GM12865 (cell line): Measurements from ENCODE around the gene ARHGAP20.

Experiments used
- DNase-seq: peaks from one replicate; pipeline ENCODE4 v3.0.0; 2010; ENCODE audit warnings: low read depth
- H3K4me3 ChIP-seq: 2 replicates; pipeline ENCODE4 v1.5.1; 2011; ENCODE audit warnings: mild to moderate bottlenecking, low read depth, low read length, control low read depth
- CTCF ChIP-seq: IDR thresholded peaks from 2 replicates; pipeline ENCODE4 v1.5.1; 2011; ENCODE audit warnings: low read length, control low read depth, low read depth, inconsistent platforms; ENCODE audit not compliant: insufficient read depth; ENCODE audit errors: missing control alignments

ARHGAP20 gene

GRCh38 chr11:110710628-110711381 lies 1.4 kb downstream of the ARHGAP20 start:
- no peak for DNase-seq
- TF ChIP-seq CTCF, result no peak
- no peak overlapping the region for H3K4me3 ChIP-seq

- H3K4me3 ChIP-seq, result no peak overlapping the region
- TF ChIP-seq CTCF, result no peak
- no peak for DNase-seq
These were observed 7.9 kb downstream of the ARHGAP20 start for GRCh38 chr11:110704210-110704864.

- no peak for TF ChIP-seq CTCF
- DNase-seq, result no peak
- H3K4me3 ChIP-seq, result no peak overlapping the region
These were observed 20.3 kb downstream of the ARHGAP20 start for GRCh38 chr11:110691926-110692325.

GRCh38 chr11:110689306-110689705 lies 22.9 kb downstream of the ARHGAP20 start:
- no peak for DNase-seq
- no peak for TF ChIP-seq CTCF
- H3K4me3 ChIP-seq, result no peak overlapping the region

- no peak for TF ChIP-seq CTCF
- no peak for DNase-seq
These were observed 32.8 kb downstream of the ARHGAP20 start for GRCh38 chr11:110679323-110679975.

GRCh38 chr11:110675548-110675947 lies 36.7 kb downstream of the ARHGAP20 start:
- DNase-seq, result no peak
- no peak overlapping the region for H3K4me3 ChIP-seq
- no peak for TF ChIP-seq CTCF

More at GRCh38 chr11:110679323-110679975, 32.8 kb downstream of the ARHGAP20 start:
- no peak overlapping the region for H3K4me3 ChIP-seq
